ENCODE results near the gene ADAMTS19. TPM values are rescaled to one million over a fixed set of nuclear protein-coding genes. Genes with fewer than 3 reads are reported as not detected.
"Not testable (repeated sequence)": the region's sequence is repeated elsewhere in the genome, so short reads cannot be mapped to it uniquely, and the experiment has no call there.

Gene ADAMTS19, protein sequence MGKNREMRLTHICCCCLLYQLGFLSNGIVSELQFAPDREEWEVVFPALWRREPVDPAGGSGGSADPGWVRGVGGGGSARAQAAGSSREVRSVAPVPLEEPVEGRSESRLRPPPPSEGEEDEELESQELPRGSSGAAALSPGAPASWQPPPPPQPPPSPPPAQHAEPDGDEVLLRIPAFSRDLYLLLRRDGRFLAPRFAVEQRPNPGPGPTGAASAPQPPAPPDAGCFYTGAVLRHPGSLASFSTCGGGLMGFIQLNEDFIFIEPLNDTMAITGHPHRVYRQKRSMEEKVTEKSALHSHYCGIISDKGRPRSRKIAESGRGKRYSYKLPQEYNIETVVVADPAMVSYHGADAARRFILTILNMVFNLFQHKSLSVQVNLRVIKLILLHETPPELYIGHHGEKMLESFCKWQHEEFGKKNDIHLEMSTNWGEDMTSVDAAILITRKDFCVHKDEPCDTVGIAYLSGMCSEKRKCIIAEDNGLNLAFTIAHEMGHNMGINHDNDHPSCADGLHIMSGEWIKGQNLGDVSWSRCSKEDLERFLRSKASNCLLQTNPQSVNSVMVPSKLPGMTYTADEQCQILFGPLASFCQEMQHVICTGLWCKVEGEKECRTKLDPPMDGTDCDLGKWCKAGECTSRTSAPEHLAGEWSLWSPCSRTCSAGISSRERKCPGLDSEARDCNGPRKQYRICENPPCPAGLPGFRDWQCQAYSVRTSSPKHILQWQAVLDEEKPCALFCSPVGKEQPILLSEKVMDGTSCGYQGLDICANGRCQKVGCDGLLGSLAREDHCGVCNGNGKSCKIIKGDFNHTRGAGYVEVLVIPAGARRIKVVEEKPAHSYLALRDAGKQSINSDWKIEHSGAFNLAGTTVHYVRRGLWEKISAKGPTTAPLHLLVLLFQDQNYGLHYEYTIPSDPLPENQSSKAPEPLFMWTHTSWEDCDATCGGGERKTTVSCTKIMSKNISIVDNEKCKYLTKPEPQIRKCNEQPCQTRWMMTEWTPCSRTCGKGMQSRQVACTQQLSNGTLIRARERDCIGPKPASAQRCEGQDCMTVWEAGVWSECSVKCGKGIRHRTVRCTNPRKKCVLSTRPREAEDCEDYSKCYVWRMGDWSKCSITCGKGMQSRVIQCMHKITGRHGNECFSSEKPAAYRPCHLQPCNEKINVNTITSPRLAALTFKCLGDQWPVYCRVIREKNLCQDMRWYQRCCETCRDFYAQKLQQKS
- total RNA-seq = not detected

DNA sequence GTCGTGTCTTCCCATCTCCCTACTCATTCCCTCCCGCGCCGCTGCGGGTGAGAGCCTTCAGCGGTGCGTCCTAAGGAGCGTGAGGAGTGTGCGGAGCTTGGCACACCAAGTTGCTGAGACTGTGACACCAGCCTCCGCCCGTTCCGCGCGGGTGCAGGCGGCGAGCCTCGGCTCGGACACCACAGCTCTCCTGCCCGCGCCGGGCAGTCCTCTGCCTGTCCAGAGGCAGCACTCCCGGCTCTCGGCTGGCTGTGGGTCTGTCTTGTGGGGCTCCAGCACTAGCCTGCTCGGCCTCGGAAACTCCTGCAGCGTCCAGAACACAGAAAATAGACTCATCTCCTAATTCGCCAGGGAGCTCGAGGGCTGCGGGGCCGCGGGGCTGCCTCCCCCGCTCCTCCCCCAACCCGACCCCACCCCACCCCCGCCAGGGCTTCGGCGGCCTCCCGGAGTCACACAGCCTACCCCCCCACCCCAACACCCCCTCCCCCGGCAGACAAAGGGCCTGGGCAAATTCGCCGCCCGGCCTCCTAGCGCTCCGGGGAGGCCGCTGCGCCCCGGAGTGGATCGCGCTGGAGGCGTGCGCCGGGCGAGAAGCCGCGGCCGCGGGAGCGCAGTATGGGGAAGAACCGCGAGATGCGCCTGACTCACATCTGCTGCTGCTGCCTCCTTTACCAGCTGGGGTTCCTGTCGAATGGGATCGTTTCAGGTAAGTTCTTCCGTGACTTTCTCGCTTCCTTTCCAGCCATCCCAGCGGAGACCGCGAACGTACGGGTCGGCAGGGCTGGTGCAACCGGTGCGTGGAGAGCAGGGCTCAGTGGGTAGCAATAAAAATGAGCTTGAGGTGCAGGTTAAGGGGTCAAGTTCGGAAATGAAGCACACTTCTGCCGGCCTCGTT, at the start of gene ADAMTS19:
Gene ADAMTS19, plus strand, starts transcription at position 522 of the 895 bp plus-strand sequence. Its CDS starts 94 bp downstream, at position 616.
- DNase-seq (ENCODE audit: low read depth in 2 of 3, low spot score in 2 of 3) = peak in 2 of 3 donors; percentile 39 to 43

DNA sequence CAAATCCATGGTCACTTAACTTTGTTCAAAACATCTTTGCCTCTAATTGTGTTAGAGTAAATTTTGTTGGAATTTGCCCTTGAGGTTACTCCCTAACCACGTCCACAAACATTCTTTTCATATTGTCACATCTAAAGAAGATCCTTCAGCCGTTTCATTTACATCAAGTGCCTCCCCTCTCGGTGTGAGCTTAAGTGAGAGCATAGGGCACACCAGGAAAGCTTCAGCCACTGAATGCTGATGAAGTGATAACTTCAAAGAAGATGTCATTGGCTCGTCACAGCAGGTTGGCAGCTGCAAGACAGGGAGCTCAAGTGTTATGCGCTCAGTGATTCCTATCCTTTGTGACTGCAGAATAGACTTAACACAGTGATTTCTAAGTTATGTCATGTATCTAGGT, 49.6 kb upstream of the ADAMTS19 start:
- no peak for DNase-seq (ENCODE audit: low read depth in 2 of 3, low spot score in 2 of 3)

DNA sequence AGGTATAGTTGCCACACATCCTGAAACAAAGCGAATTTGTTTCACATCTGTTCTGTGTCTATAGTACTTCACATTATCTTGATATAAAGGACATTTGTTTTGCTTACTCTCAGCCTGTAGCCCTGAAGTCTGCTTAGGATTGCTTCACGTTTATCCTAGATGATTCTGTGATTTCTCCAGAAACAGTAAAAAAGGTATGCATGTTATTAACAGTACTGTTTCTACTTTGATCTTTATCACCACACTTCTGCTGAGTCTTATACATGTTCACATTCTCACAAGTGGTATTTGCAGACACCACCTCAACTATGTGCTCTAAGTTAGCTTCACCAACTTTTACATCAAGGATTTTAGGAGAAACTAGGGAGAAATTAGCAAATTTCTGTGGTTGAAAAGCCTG, 47.4 kb upstream of the ADAMTS19 start:
- no peak for DNase-seq (ENCODE audit: low read depth in 2 of 3, low spot score in 2 of 3)

GRCh38 chr5:129413570-129413969, 46.5 kb upstream of the ADAMTS19 start:
- no peak for DNase-seq (ENCODE audit: low read depth in 2 of 3, low spot score in 2 of 3)

DNA sequence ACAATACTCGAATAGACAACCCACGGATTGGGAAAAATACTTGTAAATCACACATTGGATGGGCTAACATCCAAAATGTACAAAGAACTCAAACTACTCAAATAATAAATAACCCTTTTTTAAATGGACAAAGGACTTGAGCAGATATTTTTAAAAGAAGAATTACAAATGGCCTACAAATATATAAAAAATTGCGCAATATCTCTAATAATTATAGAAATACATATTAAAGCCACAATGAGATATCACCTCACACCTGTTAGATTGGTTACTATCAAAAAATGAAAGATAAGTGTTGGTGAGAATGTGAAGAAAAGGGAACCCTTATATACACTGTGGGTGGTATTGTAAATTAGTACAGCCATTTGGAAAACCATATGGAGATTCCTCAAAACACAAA, 40.8 kb upstream of the ADAMTS19 start:
- DNase-seq (ENCODE audit: low read depth in 2 of 3, low spot score in 2 of 3) = no peak

GRCh38 chr5:129425031-129425430, 35.1 kb upstream of the ADAMTS19 start:
- DNase-seq (ENCODE audit: low read depth in 2 of 3, low spot score in 2 of 3) = no peak

- no peak for DNase-seq (ENCODE audit: low read depth in 2 of 3, low spot score in 2 of 3)
Measured at GRCh38 chr5:129426071-129426470, 34.0 kb upstream of the ADAMTS19 start.

DNA sequence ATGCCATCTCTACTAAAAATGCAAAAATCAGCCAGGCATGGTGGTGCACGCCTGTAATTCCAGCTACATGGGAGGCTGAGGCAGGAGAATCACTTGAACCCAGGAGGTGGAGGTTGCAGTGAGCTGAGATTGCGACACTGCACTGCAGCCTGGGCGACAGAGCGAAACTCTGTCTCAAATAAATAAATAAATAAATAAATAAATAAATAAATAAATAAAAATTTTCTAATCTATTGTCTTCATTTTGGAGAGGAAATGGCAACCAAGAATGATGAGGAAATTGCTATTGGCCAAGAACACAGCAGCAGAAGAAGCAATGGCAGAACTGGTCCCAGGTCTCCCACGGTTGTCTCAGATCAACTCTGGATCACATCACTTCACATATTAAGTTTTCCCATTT, 31.5 kb upstream of the ADAMTS19 start:
- not testable (repeated sequence) for DNase-seq (ENCODE audit: low read depth in 2 of 3, low spot score in 2 of 3)

DNA sequence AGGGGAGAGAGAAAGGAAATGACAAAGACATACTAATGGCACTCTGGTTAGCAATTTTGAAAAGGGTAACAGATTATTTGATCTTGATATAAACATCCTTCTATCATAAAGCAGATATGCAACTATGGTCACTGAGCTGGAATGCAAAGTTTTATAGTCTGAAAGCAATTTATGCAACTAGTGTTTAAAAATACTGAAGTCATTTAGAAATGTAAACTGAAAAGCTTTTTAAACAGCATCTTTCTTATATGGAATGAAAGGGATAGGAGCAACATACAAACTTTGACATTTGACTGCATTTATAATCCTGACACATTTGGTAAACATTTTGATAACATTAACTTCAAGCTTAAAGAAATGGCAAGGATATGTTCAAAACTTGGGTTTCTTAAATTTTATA, 28.7 kb upstream of the ADAMTS19 start:
- no peak for DNase-seq (ENCODE audit: low read depth in 2 of 3, low spot score in 2 of 3)

DNA sequence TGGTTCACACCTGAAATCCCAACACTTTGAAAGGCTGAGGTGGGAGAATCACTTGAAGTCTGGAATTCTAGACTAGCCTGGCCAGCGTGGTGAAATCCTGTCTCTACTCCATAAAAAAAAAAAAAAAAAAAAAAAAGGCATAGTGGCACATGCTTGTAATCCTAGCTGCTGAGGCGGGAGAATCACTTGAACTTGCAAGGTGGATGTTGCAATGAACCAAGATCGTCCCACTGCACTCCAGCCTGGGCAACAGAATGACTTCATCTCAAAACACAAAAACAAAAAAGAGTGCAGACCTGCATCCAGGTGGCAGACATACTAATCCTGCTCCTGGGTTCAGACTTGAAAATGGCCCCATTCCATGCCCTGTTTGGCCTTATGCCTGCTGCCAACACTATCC, 21.8 kb upstream of the ADAMTS19 start:
- DNase-seq (ENCODE audit: low read depth in 2 of 3, low spot score in 2 of 3) = no peak

DNA sequence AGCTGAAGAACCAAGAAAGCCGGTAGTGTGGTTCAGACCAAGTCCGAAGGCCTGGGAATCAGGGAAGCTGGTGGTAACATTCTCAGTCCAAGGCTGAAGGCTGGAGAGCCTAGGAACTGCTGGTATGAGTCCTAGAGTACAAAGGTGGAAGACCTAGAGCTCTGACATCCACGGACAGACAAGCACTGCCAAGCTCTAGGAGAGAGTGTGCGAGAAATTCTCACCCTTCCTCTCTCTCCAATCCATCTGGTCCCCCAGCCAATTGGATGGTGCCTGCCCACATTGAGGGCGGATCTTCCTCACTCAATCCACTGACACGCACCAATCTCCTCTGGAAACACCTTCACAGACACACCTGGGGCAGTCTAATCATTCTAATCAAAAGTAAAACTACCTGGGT, 19.7 kb upstream of the ADAMTS19 start:
- DNase-seq (ENCODE audit: low read depth in 2 of 3, low spot score in 2 of 3) = no peak

GRCh38 chr5:129441096-129441495, 19.0 kb upstream of the ADAMTS19 start:
- DNase-seq (ENCODE audit: low read depth in 2 of 3, low spot score in 2 of 3) = no peak

DNA sequence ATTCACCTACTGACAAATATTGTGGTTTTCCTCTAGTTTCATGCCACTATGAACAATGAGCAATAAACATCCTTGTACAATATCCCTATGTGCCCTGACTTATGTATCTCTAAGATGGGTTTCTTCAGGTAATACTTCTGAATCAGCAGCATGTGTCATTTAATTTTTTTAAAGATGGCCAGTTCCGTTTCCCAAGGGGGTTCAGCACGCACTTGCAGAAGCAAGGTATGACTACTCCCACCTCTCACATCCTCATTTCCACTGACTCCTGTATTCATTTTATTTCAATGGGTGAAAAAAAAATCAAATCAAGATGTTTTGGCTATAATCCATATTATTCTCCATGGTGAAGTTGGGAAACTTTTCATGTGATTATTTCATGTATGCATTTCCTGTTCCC, 14.7 kb upstream of the ADAMTS19 start:
- no peak for DNase-seq (ENCODE audit: low read depth in 2 of 3, low spot score in 2 of 3)

DNA sequence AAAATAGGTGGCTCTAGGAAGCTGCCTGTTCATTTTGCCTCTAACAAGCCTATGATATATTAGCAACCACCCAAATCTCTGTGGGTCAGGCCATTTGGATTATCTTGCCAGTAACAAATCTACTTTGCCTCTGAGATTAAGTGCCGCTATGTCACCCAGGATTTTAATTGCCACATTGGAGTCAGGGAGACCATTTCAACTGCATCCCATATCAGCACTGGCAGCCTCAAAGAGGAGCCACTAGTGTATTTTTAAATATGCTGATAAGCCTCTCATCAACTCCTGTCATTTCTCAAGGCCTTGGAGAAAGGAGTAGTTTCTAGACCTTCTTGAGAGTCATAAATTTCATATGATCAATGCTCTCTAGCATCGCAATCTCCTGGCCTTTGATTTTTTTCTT, 12.1 kb upstream of the ADAMTS19 start:
- DNase-seq (ENCODE audit: low read depth in 2 of 3, low spot score in 2 of 3) = no peak

- no peak for DNase-seq (ENCODE audit: low read depth in 2 of 3, low spot score in 2 of 3)
Measured at GRCh38 chr5:129448654-129449053, 11.4 kb upstream of the ADAMTS19 start.

GRCh38 chr5:129454461-129454860, 5.6 kb upstream of the ADAMTS19 start:
- DNase-seq (ENCODE audit: low read depth in 2 of 3, low spot score in 2 of 3) = no peak

DNA sequence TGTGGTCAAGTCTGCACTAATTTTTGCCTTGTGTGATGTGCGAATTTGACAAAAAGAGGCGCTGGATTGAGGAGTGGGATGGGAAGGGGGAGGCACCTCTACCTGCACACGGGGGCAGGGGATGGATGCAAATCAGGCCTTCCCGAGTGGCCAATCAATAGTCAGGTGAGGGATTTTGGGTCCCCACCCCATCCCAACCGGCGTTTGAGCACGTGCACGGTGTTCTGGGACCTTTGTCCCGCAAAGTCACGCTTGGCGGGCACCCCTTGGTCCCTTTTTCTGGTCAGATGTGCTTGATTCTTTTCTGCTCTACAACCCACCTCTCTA, 685 bp upstream of the ADAMTS19 start:
- DNase-seq (ENCODE audit: low read depth in 2 of 3, low spot score in 2 of 3) = no peak

GRCh38 chr5:129460672-129460935, 506 bp downstream of the ADAMTS19 start:
- DNase-seq (ENCODE audit: low read depth in 2 of 3, low spot score in 2 of 3) = peak in 1 of 3 donors; percentile 14

- peak in 2 of 3 donors; percentile 37 for DNase-seq (ENCODE audit: low read depth in 2 of 3, low spot score in 2 of 3)
Measured at GRCh38 chr5:129460936-129461710, 1.0 kb downstream of the ADAMTS19 start.
